Natural killer cell (primary cell): ENCODE data around the gene FASTK. TPM values are rescaled to one million over a fixed set of nuclear protein-coding genes. Genes with fewer than 3 reads are reported as not detected.

Experiments used
- ATAC-seq, 3 donors: fragments of 150-1000 bp in 2 of 3; fragments of 200-7000 bp in 1 of 3; cut with Tn5 transposase; 1 replicate in 1 of 3; 2 replicates in 2 of 3; pipeline ENCODE4 v1.10.0; 2021; ENCODE audit warnings: mild to moderate bottlenecking in 2 of 3, moderate library complexity in 2 of 3
- DNase-seq, 2 donors: peaks; one replicate each; pipeline versions ENCODE4 v3.0.0 to v3.0.0-alpha.2; 2013 to 2021; ENCODE audit warnings: mixed read lengths in 1 of 2
- H3K27ac ChIP-seq: one replicate; pipeline ENCODE4 v1.5.1; 2013; ENCODE audit warnings: mild to moderate bottlenecking, low read length
- H3K27me3 ChIP-seq: one replicate; pipeline ENCODE4 v1.6.1; 2013; ENCODE audit warnings: low read length; ENCODE audit not compliant: control insufficient read depth, insufficient read depth
- H3K36me3 ChIP-seq: one replicate; pipeline ENCODE4 v1.6.1; 2013; ENCODE audit warnings: low read length; ENCODE audit not compliant: control insufficient read depth, insufficient read depth
- H3K4me1 ChIP-seq: one replicate; pipeline ENCODE4 v1.6.1; 2013; ENCODE audit warnings: low read length; ENCODE audit not compliant: control insufficient read depth, insufficient read depth
- H3K4me3 ChIP-seq: one replicate; pipeline ENCODE4 v1.5.1; 2013; ENCODE audit warnings: low read length
- H3K9me3 ChIP-seq: one replicate; pipeline ENCODE4 v1.6.1; 2013; ENCODE audit warnings: low read length; ENCODE audit not compliant: control insufficient read depth, insufficient read depth
- H3K27ac Mint-ChIP-seq, 2 donors: one replicate each; pipeline ENCODE4 v1.8.0; 2022; ENCODE audit warnings: mild to moderate bottlenecking in 2 of 2, mixed read lengths in 2 of 2, moderate library complexity in 1 of 2
- H3K27me3 Mint-ChIP-seq, 2 donors: one replicate each; pipeline ENCODE4 v1.8.0; 2022; ENCODE audit warnings: low read depth in 2 of 2, mixed read lengths in 2 of 2
- H3K36me3 Mint-ChIP-seq: one replicate; pipeline ENCODE4 v1.8.0; 2022; ENCODE audit warnings: mixed read lengths
- H3K4me1 Mint-ChIP-seq, 2 donors: one replicate each; pipeline ENCODE4 v1.8.0; 2022; ENCODE audit warnings: mixed read lengths in 2 of 2
- H3K4me3 Mint-ChIP-seq: one replicate; pipeline ENCODE4 v1.8.0; 2022; ENCODE audit warnings: mild to moderate bottlenecking, moderate library complexity, mixed read lengths
- H3K9me3 Mint-ChIP-seq, 2 donors: one replicate each; pipeline ENCODE4 v1.8.0; 2022; ENCODE audit warnings: mixed read lengths in 2 of 2
- CTCF ChIP-seq: fragments of 200-600 bp; IDR thresholded peaks from one replicate; pipeline ENCODE4 v1.8.0; 2022; ENCODE audit warnings: antibody characterized with exemption
- WGBS: methylation state at CpG from one replicate; pipeline ENCODE4 v1.1.7; 2013; ENCODE audit warnings: missing lambda C conversion rate; ENCODE audit not compliant: insufficient coverage; 5-methylcytosine and 5-hydroxymethylcytosine counted together
- intact Hi-C: fragments of 100-400 bp; cut with micrococcal nuclease; formaldehyde crosslinking; loops from one replicate; pipeline ENCODE4 v1.14.2; 2022
- total RNA-seq, 4 donors: library from RNA; stranded (reverse); fragments of 120-200 nt in 1 of 4; gene quantifications; one replicate each; pipeline versions ENCODE4 v1.2.3 to v1.2.4, GENCODE V29; 2013 to 2022

The FASTK gene
- total RNA-seq, 3 donors from 2014 or later (not counting 1 experiment from before 2014, with no cell fraction given) = 72.8 to 89.4 (median 85.2) TPM

GRCh38 chr7:151125846-151126481, 45.4 kb upstream of the FASTK start:
- no peaks in the 10 kb centered on the region for H3K9me3 Mint-ChIP-seq
- no peak for TF ChIP-seq CTCF
- H3K4me1 Mint-ChIP-seq = peaks cover 0 to 6% of the 10 kb centered on the region in 2 donors
- H3K36me3 Mint-ChIP-seq = no peaks in the 10 kb centered on the region
- no peaks in the 10 kb centered on the region for H3K27me3 ChIP-seq
- H3K27ac ChIP-seq = no peak overlapping the region
- 93% methylated on average over 58 of the region's 58 CpGs for WGBS
- intact Hi-C loops = loop anchor here (2.0 kb wide), 2 partner anchors 119 to 177 kb away; no protein-coding TSS in a partner anchor
- no peak for ATAC-seq
- no peaks in the 10 kb centered on the region for H3K9me3 ChIP-seq
- no peak for DNase-seq
- H3K36me3 ChIP-seq = peaks cover 7% of the 10 kb centered on the region
- H3K4me1 ChIP-seq = no peaks in the 10 kb centered on the region
- H3K27me3 Mint-ChIP-seq = no peaks in the 10 kb centered on the region
- no peak overlapping the region for H3K4me3 Mint-ChIP-seq
- no peak overlapping the region for H3K4me3 ChIP-seq
- H3K27ac Mint-ChIP-seq = no peak overlapping the region

GRCh38 chr7:151125470-151125845, 44.8 kb upstream of the FASTK start:
- no peaks in the 10 kb centered on the region for H3K27me3 ChIP-seq
- Mint-ChIP-seq H3K9me3 (no peaks in the 10 kb centered on the region), H3K4me1 (peaks cover 0 to 6% of the 10 kb centered on the region in 2 donors), H3K36me3 (no peaks in the 10 kb centered on the region), H3K4me3 (no peak overlapping the region), H3K27me3 (no peaks in the 10 kb centered on the region), H3K27ac (no peak overlapping the region)
- H3K4me3 ChIP-seq = no peak overlapping the region
- H3K4me1 ChIP-seq = no peaks in the 10 kb centered on the region
- intact Hi-C loops = loop anchor here (2.0 kb wide), 2 partner anchors 119 to 177 kb away; no protein-coding TSS in a partner anchor
- TF ChIP-seq CTCF = no peak
- H3K27ac ChIP-seq = no peak overlapping the region
- H3K9me3 ChIP-seq = no peaks in the 10 kb centered on the region
- no peak for DNase-seq
- 94% methylated on average over 22 of the region's 22 CpGs for WGBS
- H3K36me3 ChIP-seq = peaks cover 6% of the 10 kb centered on the region
- ATAC-seq = no peak

GRCh38 chr7:151124899-151125399, 44.3 kb upstream of the FASTK start:
- Mint-ChIP-seq H3K36me3 (no peaks in the 10 kb centered on the region), H3K4me3 (no peak overlapping the region), H3K9me3 (no peaks in the 10 kb centered on the region), H3K27me3 (no peaks in the 10 kb centered on the region), H3K27ac (no peak overlapping the region), H3K4me1 (peaks cover 0 to 6% of the 10 kb centered on the region in 2 donors)
- no peak overlapping the region for H3K4me3 ChIP-seq
- H3K27ac ChIP-seq = no peak overlapping the region
- no peaks in the 10 kb centered on the region for H3K9me3 ChIP-seq
- H3K27me3 ChIP-seq = no peaks in the 10 kb centered on the region
- 93% methylated on average over 14 of the region's 14 CpGs for WGBS
- ATAC-seq (no peak), DNase-seq (no peak)
- no peaks in the 10 kb centered on the region for H3K4me1 ChIP-seq
- no peak for TF ChIP-seq CTCF
- intact Hi-C loops = loop anchor here (1.0 to 2.0 kb wide), 3 partner anchors 47 to 178 kb away; no protein-coding TSS in a partner anchor
- H3K36me3 ChIP-seq = peaks cover 6% of the 10 kb centered on the region
